SK-N-SH (cell line): ENCODE data around the gene PDE4D.
"Not testable (repeated sequence)": the region's sequence is repeated elsewhere in the genome, so short reads cannot be mapped to it uniquely, and the experiment has no call there.

ENCODE experiments used
- ELF1 ChIP-seq: IDR thresholded peaks from 2 replicates; pipeline ENCODE4 v1.4.0; 2012
- FOSL2 ChIP-seq: IDR thresholded peaks from 2 replicates; pipeline ENCODE4 v1.4.0; 2012; ENCODE audit warnings: low read depth, mild to moderate bottlenecking, moderate library complexity, borderline replicate concordance
- JUND ChIP-seq: IDR thresholded peaks from 2 replicates; pipeline ENCODE4 v1.4.0; 2012
- MEF2A ChIP-seq: IDR thresholded peaks from 2 replicates; pipeline ENCODE4 v1.4.0; 2012; ENCODE audit warnings: low read depth, borderline replicate concordance
- NRF1 ChIP-seq: IDR thresholded peaks from 2 replicates; pipeline ENCODE4 v1.6.1; 2012; ENCODE audit warnings: low read depth, mild to moderate bottlenecking, low read length
- POLR2AphosphoS5 ChIP-seq: IDR thresholded peaks from 2 replicates; pipeline ENCODE4 v1.6.1; 2012; ENCODE audit warnings: low read depth, low read length
- RAD21 ChIP-seq: IDR thresholded peaks from 2 replicates; pipeline ENCODE4 v1.6.1; 2012; ENCODE audit warnings: mild to moderate bottlenecking, low read length
- RFX5 ChIP-seq: IDR thresholded peaks from 2 replicates; pipeline ENCODE4 v1.6.1; 2012; ENCODE audit warnings: mild to moderate bottlenecking, improper control_type of control experiment, low read length
- TF ChIP-seq, protein P1 (sequence below): IDR thresholded peaks from 2 replicates; pipeline ENCODE4 v1.6.1; 2012; ENCODE audit warnings: mild to moderate bottlenecking, low read depth, low read length, moderate library complexity
- TF ChIP-seq, protein P2 (sequence below): fragments of 200-600 bp; sonication (generic); IDR thresholded peaks from 2 replicates; pipeline ENCODE4 v1.6.1; 2017; ENCODE audit warnings: antibody characterized with exemption, mild to moderate bottlenecking, moderate library complexity
- TF ChIP-seq, protein P3 (sequence below): IDR thresholded peaks from 2 replicates; pipeline ENCODE4 v1.4.0; 2012; ENCODE audit warnings: low read depth

DNA sequence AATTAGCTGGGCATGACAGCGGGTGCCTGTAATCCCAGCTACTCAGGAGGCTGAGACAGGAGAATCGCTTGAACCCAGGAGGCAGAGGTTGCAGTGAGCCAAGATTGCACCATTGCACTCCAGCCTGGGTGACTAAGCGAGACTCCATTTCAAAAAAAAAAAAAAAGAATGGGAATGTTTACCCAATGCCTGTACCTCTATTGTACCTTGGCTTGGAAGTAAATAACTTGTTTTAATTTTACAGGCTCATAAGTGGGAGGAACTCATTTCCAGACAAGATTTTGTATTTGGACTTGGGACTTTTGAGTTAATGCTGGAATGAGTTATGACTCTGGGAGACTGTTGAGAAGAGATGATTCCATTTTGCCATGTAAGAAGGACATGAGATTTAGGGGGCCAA lies 484.5 kb downstream of the PDE4D start:
- TF ChIP-seq, protein P1, sequence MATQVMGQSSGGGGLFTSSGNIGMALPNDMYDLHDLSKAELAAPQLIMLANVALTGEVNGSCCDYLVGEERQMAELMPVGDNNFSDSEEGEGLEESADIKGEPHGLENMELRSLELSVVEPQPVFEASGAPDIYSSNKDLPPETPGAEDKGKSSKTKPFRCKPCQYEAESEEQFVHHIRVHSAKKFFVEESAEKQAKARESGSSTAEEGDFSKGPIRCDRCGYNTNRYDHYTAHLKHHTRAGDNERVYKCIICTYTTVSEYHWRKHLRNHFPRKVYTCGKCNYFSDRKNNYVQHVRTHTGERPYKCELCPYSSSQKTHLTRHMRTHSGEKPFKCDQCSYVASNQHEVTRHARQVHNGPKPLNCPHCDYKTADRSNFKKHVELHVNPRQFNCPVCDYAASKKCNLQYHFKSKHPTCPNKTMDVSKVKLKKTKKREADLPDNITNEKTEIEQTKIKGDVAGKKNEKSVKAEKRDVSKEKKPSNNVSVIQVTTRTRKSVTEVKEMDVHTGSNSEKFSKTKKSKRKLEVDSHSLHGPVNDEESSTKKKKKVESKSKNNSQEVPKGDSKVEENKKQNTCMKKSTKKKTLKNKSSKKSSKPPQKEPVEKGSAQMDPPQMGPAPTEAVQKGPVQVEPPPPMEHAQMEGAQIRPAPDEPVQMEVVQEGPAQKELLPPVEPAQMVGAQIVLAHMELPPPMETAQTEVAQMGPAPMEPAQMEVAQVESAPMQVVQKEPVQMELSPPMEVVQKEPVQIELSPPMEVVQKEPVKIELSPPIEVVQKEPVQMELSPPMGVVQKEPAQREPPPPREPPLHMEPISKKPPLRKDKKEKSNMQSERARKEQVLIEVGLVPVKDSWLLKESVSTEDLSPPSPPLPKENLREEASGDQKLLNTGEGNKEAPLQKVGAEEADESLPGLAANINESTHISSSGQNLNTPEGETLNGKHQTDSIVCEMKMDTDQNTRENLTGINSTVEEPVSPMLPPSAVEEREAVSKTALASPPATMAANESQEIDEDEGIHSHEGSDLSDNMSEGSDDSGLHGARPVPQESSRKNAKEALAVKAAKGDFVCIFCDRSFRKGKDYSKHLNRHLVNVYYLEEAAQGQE: not testable (repeated sequence)
- TF ChIP-seq, protein P2, sequence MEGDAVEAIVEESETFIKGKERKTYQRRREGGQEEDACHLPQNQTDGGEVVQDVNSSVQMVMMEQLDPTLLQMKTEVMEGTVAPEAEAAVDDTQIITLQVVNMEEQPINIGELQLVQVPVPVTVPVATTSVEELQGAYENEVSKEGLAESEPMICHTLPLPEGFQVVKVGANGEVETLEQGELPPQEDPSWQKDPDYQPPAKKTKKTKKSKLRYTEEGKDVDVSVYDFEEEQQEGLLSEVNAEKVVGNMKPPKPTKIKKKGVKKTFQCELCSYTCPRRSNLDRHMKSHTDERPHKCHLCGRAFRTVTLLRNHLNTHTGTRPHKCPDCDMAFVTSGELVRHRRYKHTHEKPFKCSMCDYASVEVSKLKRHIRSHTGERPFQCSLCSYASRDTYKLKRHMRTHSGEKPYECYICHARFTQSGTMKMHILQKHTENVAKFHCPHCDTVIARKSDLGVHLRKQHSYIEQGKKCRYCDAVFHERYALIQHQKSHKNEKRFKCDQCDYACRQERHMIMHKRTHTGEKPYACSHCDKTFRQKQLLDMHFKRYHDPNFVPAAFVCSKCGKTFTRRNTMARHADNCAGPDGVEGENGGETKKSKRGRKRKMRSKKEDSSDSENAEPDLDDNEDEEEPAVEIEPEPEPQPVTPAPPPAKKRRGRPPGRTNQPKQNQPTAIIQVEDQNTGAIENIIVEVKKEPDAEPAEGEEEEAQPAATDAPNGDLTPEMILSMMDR: not testable (repeated sequence)
- TF ChIP-seq ELF1, JUND, NRF1, RAD21, MEF2A, FOSL2, RFX5, POLR2AphosphoS5: not testable (repeated sequence)
- TF ChIP-seq, protein P3, sequence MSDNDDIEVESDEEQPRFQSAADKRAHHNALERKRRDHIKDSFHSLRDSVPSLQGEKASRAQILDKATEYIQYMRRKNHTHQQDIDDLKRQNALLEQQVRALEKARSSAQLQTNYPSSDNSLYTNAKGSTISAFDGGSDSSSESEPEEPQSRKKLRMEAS: not testable (repeated sequence)
